ENCODE measurements around the gene HINT3.
A peak's percentile ranks its signal among the peaks of the same experiment; 100 is the strongest.

DNA sequence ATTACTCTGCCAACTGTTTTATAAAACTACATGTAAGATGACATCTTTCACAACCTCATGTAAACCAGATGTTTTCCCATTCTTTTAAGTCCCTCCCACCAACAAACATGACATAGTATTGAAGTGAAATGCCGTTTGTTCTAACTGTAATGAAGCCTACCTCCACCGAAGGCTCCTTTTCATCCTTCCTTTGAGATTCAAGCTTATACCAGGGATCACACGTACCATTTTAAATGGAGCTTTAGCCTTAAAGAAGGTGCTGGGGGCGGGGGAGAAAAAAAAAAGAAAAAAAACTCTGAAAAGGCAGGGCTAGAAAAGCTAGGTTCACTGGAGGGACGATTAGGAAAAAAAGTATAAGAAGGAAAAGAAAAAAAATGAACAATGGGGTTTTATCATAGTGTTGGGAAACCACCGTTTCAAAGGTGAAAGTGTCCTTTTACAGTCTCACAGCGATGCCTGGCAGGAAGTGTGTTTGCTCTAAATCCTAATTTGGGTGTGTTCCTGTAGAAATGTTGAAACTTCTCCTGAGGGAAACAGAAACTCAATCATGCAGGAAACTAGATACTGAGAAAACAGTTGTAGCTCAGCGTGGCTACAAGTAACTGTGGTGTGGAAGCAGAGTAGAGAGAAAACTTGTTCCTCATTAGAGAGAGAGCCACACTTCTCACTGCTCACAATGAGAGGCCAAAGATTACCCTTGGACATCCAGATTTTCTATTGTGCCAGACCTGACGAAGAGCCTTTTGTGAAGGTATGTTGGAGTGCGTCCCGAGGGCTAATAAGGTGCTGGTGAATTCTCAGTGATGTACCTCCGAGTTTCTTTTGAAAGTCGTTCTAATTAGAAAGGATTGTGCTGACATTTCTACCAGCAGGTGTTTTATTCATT, 37.6 kb upstream of the HINT3 start:
- TF ChIP-seq POLR2AphosphoS5 (IDR thresholded peaks at IDR 0.05) (peak; percentile 30), EP300 (IDR thresholded peaks at IDR 0.05) (no peak), POLR2A (IDR thresholded peaks at IDR 0.05) (no peak)
- TF ChIP-seq, protein P1, sequence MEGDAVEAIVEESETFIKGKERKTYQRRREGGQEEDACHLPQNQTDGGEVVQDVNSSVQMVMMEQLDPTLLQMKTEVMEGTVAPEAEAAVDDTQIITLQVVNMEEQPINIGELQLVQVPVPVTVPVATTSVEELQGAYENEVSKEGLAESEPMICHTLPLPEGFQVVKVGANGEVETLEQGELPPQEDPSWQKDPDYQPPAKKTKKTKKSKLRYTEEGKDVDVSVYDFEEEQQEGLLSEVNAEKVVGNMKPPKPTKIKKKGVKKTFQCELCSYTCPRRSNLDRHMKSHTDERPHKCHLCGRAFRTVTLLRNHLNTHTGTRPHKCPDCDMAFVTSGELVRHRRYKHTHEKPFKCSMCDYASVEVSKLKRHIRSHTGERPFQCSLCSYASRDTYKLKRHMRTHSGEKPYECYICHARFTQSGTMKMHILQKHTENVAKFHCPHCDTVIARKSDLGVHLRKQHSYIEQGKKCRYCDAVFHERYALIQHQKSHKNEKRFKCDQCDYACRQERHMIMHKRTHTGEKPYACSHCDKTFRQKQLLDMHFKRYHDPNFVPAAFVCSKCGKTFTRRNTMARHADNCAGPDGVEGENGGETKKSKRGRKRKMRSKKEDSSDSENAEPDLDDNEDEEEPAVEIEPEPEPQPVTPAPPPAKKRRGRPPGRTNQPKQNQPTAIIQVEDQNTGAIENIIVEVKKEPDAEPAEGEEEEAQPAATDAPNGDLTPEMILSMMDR (IDR thresholded peaks at IDR 0.05) = no peak

Measured in gastroesophageal sphincter (tissue), 3 donors.